HCEC 1CT (cell line): ENCODE measurements around the gene PTPRC.

Experiments used
- DNase-seq: peaks from one replicate; pipeline ENCODE4 v3.0.0-alpha.2; 2017

PTPRC gene

DNA sequence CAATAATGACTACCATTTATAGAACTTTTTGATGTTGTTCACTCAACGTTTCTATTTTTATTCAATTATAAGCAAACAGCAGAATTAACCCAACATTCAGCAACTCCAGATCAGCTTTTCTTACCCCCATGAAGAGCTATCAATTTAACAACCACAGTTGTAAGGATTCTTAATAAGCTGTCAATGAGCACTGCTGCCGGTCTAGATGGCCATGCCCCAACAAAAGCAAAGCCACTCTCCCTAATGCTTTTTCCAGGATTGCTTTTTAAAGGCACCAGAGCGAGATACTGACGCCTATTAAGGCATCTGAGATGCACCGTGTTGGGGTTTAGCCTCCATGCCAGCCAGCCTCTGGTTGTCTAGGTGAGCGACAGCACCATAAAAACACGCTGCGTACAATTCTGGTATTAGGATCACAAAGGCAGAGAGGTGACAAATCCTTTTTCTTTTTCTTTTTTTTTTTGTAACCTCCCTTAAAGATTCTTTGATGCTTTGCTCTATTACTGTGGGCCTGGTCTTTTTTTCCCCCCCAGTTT, 39.5 kb downstream of the PTPRC start:
- no peak for DNase-seq

DNA sequence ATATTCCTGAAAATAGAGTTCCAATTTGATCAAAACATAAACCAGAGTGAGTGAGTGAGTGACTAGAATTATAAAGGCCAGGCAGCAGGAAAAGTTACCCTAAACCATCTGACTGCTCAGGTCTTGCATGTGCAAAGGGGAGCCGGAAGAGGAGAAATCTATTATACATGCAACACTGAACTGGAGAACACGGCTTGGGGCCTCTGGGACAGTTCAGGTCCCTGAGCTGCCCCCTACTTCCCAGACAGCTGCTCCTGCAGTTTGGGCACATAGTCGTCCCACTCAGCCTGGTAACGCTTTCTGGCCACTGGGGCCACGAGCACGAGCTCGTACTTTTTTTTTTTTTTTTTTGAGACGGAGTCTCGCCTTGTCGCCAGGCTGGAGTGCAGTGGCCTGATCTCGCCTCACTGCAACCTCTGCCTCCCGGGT, 40.1 kb downstream of the PTPRC start:
- DNase-seq = no peak

DNA sequence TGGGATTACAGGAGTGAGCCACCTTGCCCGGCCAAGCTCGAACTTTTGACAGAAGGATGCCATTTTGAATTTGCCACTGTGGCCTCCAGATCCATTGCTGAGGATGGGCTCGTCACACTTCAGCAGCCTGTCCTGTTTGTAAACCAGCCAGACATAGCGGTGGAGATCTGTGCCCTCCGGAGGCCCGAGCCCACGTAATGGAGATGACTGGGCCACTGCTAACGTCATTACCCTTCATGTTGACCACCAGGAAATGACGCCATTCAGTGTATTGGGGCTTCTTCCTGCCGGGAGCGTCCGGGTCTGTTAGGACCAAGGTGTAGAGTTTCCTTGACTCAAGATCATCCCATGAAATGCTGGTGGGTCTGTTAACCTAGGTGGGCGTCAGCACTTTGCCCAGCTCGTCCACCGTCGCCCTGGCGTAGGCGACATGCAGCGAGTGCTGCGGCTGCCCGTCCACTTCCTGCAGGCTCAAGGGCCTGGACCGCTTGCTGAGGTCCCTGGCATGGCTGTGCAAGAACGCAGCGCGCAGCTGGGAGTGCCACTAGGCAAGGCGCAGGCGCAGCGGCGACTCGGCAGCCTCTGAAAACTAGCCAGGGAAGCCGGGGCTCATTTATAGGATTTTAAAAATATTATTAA, 40.8 kb downstream of the PTPRC start:
- no peak for DNase-seq

DNA sequence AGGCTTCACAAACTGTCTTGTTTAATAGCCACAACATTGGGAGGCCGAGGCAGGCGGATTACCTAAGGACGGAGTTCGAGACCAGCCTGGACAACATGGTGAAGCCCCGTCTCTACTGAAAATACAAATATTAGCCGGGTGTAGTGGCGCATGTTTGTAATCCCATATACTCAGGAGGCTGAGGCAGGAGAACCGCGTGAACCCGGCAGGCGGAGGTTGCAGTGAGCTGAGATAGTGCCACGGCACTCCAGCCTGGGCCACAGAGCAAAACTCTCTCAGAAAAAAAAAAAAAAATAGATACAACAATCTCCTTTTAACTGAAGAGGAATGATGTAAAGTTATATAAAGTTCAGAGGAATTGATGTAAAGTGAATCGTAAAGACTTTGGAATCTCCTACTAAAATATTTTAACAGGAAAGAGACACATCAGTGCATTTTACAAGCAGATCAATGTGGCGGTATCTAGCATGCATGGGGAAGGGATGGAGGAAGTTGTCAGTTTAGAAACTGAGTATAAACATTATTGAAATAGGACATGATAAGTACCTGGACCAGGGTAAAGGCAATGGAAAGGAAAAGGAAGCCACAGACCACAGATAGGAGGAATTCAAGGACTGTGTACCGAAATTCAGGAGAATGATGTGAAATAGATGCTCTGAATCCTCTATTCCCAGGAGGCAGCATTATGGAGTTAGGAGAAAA, 41.5 kb downstream of the PTPRC start:
- no peak for DNase-seq

DNA sequence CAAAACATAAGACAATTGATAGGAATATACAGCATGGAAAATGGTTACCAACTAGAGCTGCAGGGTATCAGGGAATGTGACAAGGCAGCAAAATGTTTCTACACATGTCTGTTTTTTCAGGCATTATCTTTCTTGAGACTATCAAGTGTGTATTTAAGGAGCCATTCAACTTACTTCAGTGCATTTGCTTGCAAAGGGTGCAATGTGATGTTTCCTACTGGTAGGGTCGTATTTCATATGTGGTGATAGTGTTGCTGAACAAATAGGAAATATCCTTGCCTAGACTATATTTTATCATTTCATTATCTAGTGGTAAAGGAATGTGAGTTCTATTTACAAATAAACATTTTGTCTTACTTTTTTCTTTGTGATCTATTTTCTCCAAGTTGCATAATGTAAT, 42.4 kb downstream of the PTPRC start:
- DNase-seq = no peak

GRCh38 chr1:198681831-198682759, 43.3 kb downstream of the PTPRC start:
- DNase-seq = peak; percentile 73

- no peak for DNase-seq
Observed at GRCh38 chr1:198682850-198683249, 44.0 kb downstream of the PTPRC start.

DNA sequence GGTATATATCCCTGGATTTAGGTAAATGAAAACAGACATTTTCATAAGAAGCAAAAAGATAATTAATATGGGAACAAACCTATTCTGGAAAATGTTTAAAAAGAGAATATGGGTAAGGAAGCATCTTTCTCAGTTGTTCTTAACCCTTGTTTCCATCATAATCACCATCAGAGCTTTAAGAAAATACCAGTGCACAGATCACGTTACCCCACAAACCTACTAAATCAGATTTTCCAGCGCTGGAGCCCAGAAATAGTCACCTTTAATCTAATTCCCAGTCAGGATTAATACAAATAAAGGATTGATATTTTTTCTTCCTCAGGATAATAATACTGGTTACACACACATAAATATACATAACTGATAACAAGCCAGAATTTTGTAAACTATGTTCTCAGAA, 44.6 kb downstream of the PTPRC start:
- no peak for DNase-seq

- DNase-seq = peak; percentile 66
Observed at GRCh38 chr1:198686069-198686728, 47.4 kb downstream of the PTPRC start.

DNA sequence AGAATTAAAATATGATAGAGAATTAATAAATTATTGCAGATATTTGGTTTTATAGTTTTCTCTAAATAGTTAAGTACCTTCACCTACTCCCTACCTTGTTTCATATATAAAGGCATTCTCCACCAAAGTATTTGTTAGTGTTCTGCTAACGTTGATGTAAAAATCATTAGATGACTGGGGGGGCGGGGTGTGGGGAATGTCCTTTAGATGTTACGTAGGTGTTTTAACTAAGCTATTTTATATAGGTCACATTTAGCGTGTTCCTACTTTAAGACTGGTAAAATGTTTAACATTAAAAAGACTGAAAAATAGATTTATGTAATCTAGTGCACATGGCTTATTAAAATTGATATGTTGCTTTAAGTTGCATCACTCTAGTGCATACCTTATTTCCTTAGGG, 48.6 kb downstream of the PTPRC start:
- DNase-seq = no peak

DNA sequence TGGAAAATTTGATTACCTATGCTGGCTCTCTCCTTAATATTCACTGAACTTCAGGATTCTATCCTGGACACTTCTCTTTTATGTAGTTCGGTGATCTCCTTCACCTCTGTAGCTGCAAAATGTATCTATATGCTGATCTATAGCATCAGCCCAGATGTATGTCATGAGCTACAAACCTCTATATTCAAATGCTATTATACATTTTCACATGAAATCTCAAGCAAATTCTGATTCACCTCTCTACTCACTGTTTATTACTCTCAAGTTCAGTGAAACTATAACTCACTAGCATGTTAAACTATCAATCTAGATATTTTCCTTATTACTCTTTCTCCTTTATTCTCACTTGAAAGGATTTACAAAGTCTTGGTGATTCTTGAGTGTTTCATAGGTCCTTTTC, 52.2 kb downstream of the PTPRC start:
- DNase-seq = no peak

DNA sequence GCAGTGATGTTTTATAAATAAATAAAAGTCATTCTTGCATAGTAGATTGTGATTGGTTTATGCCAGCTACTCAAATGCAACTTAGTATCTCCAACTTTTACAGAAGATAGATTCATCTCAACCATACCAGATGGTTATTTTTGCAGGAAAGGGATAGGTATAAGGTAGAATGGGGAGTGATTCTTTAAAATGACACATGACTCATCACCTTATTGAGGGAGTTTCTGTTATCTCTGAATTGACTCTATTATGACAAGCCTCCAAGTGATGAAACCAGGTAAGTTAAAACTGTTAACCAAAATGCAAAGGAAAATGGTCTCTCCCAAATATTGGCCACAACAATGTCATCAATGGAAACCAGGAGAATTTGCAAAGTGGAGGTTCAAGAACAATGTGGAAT, 54.5 kb downstream of the PTPRC start:
- no peak for DNase-seq

DNA sequence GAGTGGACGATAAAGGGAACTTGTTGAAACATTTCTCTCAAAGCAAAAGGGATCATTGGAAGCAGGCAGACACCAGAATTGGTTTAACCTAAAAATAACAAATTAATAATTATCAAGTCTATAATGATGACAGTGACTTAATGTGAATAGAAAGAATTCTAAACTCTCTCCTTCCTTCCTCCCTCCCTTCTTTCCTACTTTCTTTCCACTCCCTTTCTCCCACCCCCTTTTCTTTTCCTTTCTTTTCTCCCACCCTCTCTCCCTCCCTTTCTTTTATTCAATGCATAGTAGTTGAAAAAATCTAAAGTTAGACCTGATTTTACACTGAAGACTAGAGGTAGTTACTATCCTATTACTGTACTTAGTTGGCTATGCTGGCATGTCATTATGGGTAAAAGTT, 55.7 kb downstream of the PTPRC start:
- DNase-seq = no peak

GRCh38 chr1:198696211-198696610, 57.4 kb downstream of the PTPRC start:
- no peak for DNase-seq

DNA sequence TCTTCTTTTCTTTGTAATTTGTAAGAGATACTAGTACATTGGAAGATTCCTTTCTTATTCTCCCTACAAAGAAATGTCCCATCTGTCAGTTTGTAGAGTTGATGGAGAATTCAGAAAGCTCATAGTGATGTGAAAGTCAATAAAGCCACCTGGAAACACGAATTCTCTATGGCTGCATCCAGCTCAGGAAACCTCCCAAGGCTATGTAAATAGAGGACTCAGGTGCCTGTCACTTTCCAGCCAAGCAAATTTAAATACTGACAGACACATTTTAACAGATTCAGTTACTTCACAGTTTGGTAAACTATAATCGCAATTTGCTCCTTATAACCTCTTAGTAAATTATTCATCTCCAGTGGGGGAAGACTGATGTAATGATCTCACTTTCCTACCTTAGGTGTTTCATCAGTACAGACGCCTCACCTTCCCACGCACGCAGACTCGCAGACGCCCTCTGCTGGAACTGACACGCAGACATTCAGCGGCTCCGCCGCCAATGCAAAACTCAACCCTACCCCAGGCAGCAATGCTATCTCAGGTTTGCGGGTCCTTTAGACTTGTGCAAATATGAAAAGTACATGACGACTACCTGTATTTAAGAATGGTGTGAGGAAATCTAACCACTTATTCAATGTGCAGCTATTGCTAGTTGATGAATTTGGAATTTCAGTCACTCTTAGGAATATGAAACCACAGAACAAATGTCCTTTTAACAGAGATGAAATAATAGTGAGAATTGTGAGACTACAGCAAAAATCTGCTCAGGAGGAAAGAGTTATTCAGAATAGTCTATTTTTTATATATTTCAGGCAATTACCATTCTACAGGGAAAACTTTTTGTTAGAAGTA, 60.6 kb downstream of the PTPRC start:
- DNase-seq = peak; percentile 22

DNA sequence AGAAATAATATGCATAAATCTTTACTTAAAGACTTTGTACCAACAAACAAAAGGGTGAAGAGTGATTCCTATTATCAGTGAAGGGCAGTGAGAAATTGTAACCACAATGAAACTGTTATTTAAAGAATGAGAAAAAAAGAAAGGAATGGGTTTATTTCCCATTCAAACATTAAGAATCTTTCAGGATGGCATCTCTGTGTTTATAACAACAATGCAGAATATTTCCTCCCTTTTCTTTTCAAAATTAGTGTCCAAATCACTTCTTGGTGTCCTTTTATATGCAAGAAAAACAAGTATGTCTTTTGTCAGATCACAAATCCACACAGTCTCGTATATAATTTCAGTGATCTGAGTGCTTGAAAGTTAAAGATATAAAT, 61.2 kb downstream of the PTPRC start:
- no peak for DNase-seq

DNA sequence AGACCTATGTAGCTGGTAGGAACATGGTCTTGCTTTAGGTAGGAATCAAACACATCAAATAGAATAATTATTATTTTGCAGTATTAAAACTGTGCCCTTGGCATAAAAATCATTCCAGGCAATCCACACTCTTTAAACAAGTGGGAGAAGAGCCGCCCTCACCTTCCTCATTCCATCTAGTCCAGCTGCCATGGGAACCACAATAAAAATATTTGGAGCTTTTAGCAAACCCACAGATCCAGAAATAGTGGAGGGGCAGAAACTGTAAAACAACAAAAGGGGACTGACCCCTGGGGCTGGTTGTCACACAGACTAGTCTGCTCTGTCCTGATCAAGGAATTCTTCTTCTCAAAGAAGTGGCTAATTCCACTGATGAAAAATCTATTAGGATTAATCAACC, 61.6 kb downstream of the PTPRC start:
- no peak for DNase-seq

GRCh38 chr1:198701250-198701649, 62.4 kb downstream of the PTPRC start:
- no peak for DNase-seq

DNA sequence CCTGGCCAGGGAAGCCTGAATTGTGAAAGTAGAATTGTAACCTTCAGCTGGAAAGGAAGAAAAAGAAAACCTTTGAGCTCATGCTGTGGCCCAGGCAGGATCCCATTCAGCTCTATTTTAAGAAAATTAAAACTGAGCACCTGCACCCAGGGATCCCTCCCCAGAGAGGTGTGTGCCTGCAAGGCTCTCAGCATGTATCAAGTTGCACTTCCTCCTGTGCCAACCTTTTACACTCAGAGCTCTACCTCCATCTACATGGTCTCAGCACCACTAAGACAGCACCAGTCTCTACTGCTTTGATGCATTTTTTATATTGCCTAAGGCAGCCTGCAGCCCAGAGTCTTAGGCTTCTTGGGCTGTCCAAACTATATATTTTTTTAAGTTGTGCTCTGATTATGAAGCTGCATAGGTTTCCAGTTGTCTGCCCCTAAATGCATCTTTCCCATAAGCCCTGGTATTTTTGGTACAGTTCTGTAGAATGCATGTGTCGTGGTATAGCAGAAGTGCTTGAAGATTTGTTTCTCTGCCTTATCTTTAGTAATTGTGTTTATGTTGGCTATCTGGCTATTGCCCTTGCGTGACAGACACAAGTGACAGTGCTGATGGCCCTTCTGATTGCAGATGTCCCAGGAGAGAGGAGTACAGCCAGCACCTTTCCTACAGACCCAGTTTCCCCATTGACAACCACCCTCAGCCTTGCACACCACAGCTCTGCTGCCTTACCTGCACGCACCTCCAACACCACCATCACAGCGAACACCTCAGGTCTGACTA, 63.1 kb downstream of the PTPRC start:
- DNase-seq = no peak

DNA sequence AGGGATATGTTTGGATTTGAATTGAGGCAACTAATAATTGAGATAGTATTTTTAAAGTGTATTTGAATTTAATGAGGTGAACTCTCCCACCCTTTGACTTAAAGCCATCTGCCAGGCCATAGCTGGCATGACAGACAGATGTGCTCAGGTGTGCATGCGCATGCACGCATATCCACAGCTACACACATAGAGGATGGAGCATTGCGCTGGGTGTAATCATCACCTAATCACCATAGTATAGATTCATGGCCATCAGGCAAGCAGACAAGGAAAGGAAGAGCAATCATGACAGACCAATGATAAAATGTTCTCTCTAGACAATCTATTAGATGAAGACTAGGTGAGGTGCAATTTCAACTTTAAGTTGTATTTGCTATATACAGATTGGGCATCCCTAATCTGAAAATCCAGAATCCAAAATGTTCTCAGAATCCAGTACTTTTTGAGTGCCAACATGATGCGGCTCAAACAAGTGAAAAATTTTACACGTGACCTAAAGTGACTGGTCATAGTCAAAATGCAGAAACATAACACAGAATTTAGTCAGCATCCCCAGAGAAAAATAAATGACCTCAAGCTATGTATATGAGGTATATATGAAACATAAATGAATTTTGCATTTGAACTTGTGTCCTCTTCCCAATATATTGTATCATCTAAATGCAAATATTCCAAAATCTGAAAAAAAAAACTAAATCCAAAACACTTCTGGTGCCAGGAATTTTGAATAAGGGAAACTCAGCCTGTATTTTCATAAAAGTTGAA, 70.1 kb downstream of the PTPRC start:
- no peak for DNase-seq
